ENCODE measurements around the gene YY1AP1. TPM values are rescaled to one million over a fixed set of nuclear protein-coding genes. Genes with fewer than 3 reads are reported as not detected.
"Not testable (repeated sequence)": the region's sequence is repeated elsewhere in the genome, so short reads cannot be mapped to it uniquely, and the experiment has no call there.

The YY1AP1 gene
- total RNA-seq, 1 experiment from 2014 or later = 38.3 TPM

GRCh38 chr1:155673003-155673402 lies 15.6 kb downstream of the YY1AP1 start:
- no peak overlapping the region for H3K27ac ChIP-seq
- H3K36me3 ChIP-seq (ENCODE audit: low read depth) = peaks cover 54% of the 10 kb centered on the region
- peaks cover 6% of the 10 kb centered on the region; the same call in 1 of the 2 replicates for H4K20me1 ChIP-seq (ENCODE audit: insufficient read depth)
- no peak for DNase-seq
- TF ChIP-seq EZH2 (IDR thresholded peaks at IDR 0.05; ENCODE audit: low read depth) (no peak), CTCF (conservative IDR thresholded peaks at IDR 0.05) (no peak)
- H3K4me3 ChIP-seq = no peak overlapping the region
- ChIA-PET CTCF (no interaction called here), POLR2A (ENCODE audit: unreplicated experiment) (no interaction called here)
- H2AFZ ChIP-seq = no peak overlapping the region
- no peaks in the 10 kb centered on the region for H3K9me2 ChIP-seq (ENCODE audit: insufficient read depth)
- H3K27me3 ChIP-seq (ENCODE audit: insufficient read depth, low read depth) = no peaks in the 10 kb centered on the region
- H3K4me2 ChIP-seq = no peak overlapping the region
- no peaks in the 10 kb centered on the region for H3K4me1 ChIP-seq (replicated peaks; ENCODE audit: insufficient read depth)
- BruUV-seq (replicated peaks) = no TSS peak
- H3F3A ChIP-seq (ENCODE audit: insufficient read depth, low read depth) = peaks cover 13% of the 10 kb centered on the region; the same call in 1 of the 2 replicates
- H3K9me3 ChIP-seq (ENCODE audit: insufficient read depth, low read depth) = no peaks in the 10 kb centered on the region
- intact Hi-C loops (cut with micrococcal nuclease; ENCODE audit: unreplicated experiment) = no loop called here
- H3K79me2 ChIP-seq (ENCODE audit: low read depth) = no peaks in the 10 kb centered on the region

- DNase-seq = no peak
- peaks cover 6% of the 10 kb centered on the region; the same call in 1 of the 2 replicates for H4K20me1 ChIP-seq (ENCODE audit: insufficient read depth)
- intact Hi-C loops (cut with micrococcal nuclease; ENCODE audit: unreplicated experiment) = no loop called here
- H3K9me2 ChIP-seq (ENCODE audit: insufficient read depth) = no peaks in the 10 kb centered on the region
- no peak overlapping the region for H2AFZ ChIP-seq
- no peaks in the 10 kb centered on the region for H3K4me1 ChIP-seq (replicated peaks; ENCODE audit: insufficient read depth)
- TF ChIP-seq EZH2 (IDR thresholded peaks at IDR 0.05; ENCODE audit: low read depth) = no peak
- TF ChIP-seq CTCF (conservative IDR thresholded peaks at IDR 0.05) = no peak
- POLR2A ChIA-PET (ENCODE audit: unreplicated experiment) = no interaction called here
- peaks cover 13% of the 10 kb centered on the region; the same call in 1 of the 2 replicates for H3F3A ChIP-seq (ENCODE audit: insufficient read depth, low read depth)
- CTCF ChIA-PET = interaction anchor here (0.6 kb wide), 1 partner anchor 1007 kb away, joined by 3 read pairs; no protein-coding TSS in a partner anchor
- H3K79me2 ChIP-seq (ENCODE audit: low read depth) = no peaks in the 10 kb centered on the region
- H3K4me2 ChIP-seq = no peak overlapping the region
- no peak overlapping the region for H3K27ac ChIP-seq
- H3K36me3 ChIP-seq (ENCODE audit: low read depth) = peaks cover 44% of the 10 kb centered on the region
- H3K27me3 ChIP-seq (ENCODE audit: insufficient read depth, low read depth) = no peaks in the 10 kb centered on the region
- H3K9me3 ChIP-seq (ENCODE audit: insufficient read depth, low read depth) = no peaks in the 10 kb centered on the region
- H3K4me3 ChIP-seq = no peak overlapping the region
- no TSS peak for BruUV-seq (replicated peaks)
Measured at GRCh38 chr1:155671750-155672149, 16.8 kb downstream of the YY1AP1 start.

GRCh38 chr1:155669233-155670162 lies 19.1 kb downstream of the YY1AP1 start:
- DNase-seq = no peak
- ChIA-PET POLR2A (ENCODE audit: unreplicated experiment) (interaction anchor here (0.7 kb wide), 2 partner anchors 60 to 179 kb away, joined by 3 to 4 read pairs; no protein-coding TSS in a partner anchor), CTCF (interaction anchor here (0.6 kb wide), 1 partner anchor 445 kb away, joined by 3 read pairs; no protein-coding TSS in a partner anchor)
- intact Hi-C loops (cut with micrococcal nuclease; ENCODE audit: unreplicated experiment) = no loop called here
- Histone ChIP-seq H3K27me3 (ENCODE audit: insufficient read depth, low read depth) (no peaks in the 10 kb centered on the region), H3K27ac (no peak overlapping the region), H3K9me2 (ENCODE audit: insufficient read depth) (no peaks in the 10 kb centered on the region), H3K4me3 (no peak overlapping the region), H3F3A (ENCODE audit: insufficient read depth, low read depth) (peaks cover 12% of the 10 kb centered on the region; the same call in 1 of the 2 replicates), H3K36me3 (ENCODE audit: low read depth) (peaks cover 35% of the 10 kb centered on the region), H3K4me1 (replicated peaks; ENCODE audit: insufficient read depth) (no peaks in the 10 kb centered on the region), H3K9me3 (ENCODE audit: insufficient read depth, low read depth) (no peaks in the 10 kb centered on the region), H2AFZ (no peak overlapping the region), H3K79me2 (ENCODE audit: low read depth) (no peaks in the 10 kb centered on the region), H3K4me2 (no peak overlapping the region), H4K20me1 (ENCODE audit: insufficient read depth) (peaks cover 3% of the 10 kb centered on the region; the same call in 1 of the 2 replicates)
- no TSS peak for BruUV-seq (replicated peaks)
- TF ChIP-seq EZH2 (IDR thresholded peaks at IDR 0.05; ENCODE audit: low read depth) (no peak), CTCF (conservative IDR thresholded peaks at IDR 0.05) (no peak)

- CTCF ChIA-PET; POLR2A ChIA-PET (ENCODE audit: unreplicated experiment): not testable (repeated sequence)
Measured at GRCh38 chr1:155661239-155661638, 27.3 kb downstream of the YY1AP1 start.

More at GRCh38 chr1:155661239-155661638, 27.3 kb downstream of the YY1AP1 start:
- H3K27me3 ChIP-seq (ENCODE audit: insufficient read depth, low read depth); DNase-seq; H3K9me2 ChIP-seq (ENCODE audit: insufficient read depth); H3K9me3 ChIP-seq (ENCODE audit: insufficient read depth, low read depth); H3K27ac ChIP-seq; intact Hi-C loops (cut with micrococcal nuclease; ENCODE audit: unreplicated experiment); H3K79me2 ChIP-seq (ENCODE audit: low read depth); H4K20me1 ChIP-seq (ENCODE audit: insufficient read depth); H3F3A ChIP-seq (ENCODE audit: insufficient read depth, low read depth); H3K4me1 ChIP-seq (replicated peaks; ENCODE audit: insufficient read depth); H3K4me3 ChIP-seq; H3K4me2 ChIP-seq; H2AFZ ChIP-seq; BruUV-seq (replicated peaks): not testable (repeated sequence)
- peaks cover 13% of the 10 kb centered on the region; the same call in 1 of the 2 replicates for H3K36me3 ChIP-seq (ENCODE audit: low read depth)

All from PC-9 (cell line).